ENCODE measurements around the gene MAPK14. TPM values are rescaled to one million over a fixed set of nuclear protein-coding genes. Genes with fewer than 3 reads are reported as not detected.

The MAPK14 gene
- total RNA-seq, 1 donor from 2014 or later: 67.9 TPM

- DNase-seq: peak; percentile 61
These were observed 77.2 kb downstream of the MAPK14 start for GRCh38 chr6:36104836-36105235.

GRCh38 chr6:36109092-36109491 is 81.5 kb downstream of the MAPK14 start:
- DNase-seq: peak; percentile 60

- no peak for DNase-seq
These were observed 82.4 kb downstream of the MAPK14 start for GRCh38 chr6:36110050-36110449.

- DNase-seq: no peak
These were observed 83.3 kb downstream of the MAPK14 start for GRCh38 chr6:36110863-36111262.

GRCh38 chr6:36111526-36111925 is 83.9 kb downstream of the MAPK14 start:
- DNase-seq: peak; percentile 38

GRCh38 chr6:36113049-36113448 is 85.4 kb downstream of the MAPK14 start:
- no peak for DNase-seq

- DNase-seq: peak; percentile 79
These were observed 86.1 kb downstream of the MAPK14 start for GRCh38 chr6:36113703-36114102.

GRCh38 chr6:36114798-36115408 is 87.3 kb downstream of the MAPK14 start:
- DNase-seq: no peak

GRCh38 chr6:36115412-36115811 is 87.8 kb downstream of the MAPK14 start:
- DNase-seq: no peak

- no peak for DNase-seq
These were observed 88.7 kb downstream of the MAPK14 start for GRCh38 chr6:36116066-36116864.

GRCh38 chr6:36116943-36117342 is 89.3 kb downstream of the MAPK14 start:
- DNase-seq: no peak

- DNase-seq: no peak
These were observed 90.3 kb downstream of the MAPK14 start for GRCh38 chr6:36117658-36118549.

- no peak for DNase-seq
These were observed 91.0 kb downstream of the MAPK14 start for GRCh38 chr6:36118550-36119107.

- no peak for DNase-seq
These were observed 91.6 kb downstream of the MAPK14 start for GRCh38 chr6:36119209-36119608.

- DNase-seq: no peak
These were observed 92.4 kb downstream of the MAPK14 start for GRCh38 chr6:36120018-36120417.

GRCh38 chr6:36120539-36120938 is 92.9 kb downstream of the MAPK14 start:
- DNase-seq: no peak

GRCh38 chr6:36120979-36121786 is 93.6 kb downstream of the MAPK14 start:
- no peak for DNase-seq

- no peak for DNase-seq
These were observed 94.3 kb downstream of the MAPK14 start for GRCh38 chr6:36121787-36122494.

- DNase-seq: no peak
These were observed 95.1 kb downstream of the MAPK14 start for GRCh38 chr6:36122495-36123269.
